HCT116 (cell line): ENCODE results near the gene TPSD1.

Source experiments
- EZH2 ChIP-seq: fragments of 200-600 bp; sonication (generic); IDR thresholded peaks from 2 replicates; pipeline ENCODE4 v1.6.1; 2017; ENCODE audit warnings: antibody characterized with exemption, mixed run types
- FOSL1 ChIP-seq: IDR thresholded peaks from 2 replicates; pipeline ENCODE4 v1.6.1; 2012; ENCODE audit warnings: low read depth
- JUND ChIP-seq: IDR thresholded peaks from 2 replicates; pipeline ENCODE4 v1.6.1; 2012
- POLR2AphosphoS5 ChIP-seq: IDR thresholded peaks from 2 replicates; pipeline ENCODE4 v1.6.1; 2011; ENCODE audit warnings: mild to moderate bottlenecking, low read depth, low read length, moderate library complexity
- SP1 ChIP-seq: IDR thresholded peaks from 2 replicates; pipeline ENCODE4 v1.6.1; 2012; ENCODE audit warnings: low read depth
- ZNF274 ChIP-seq: fragments of 200-500 bp; sonication (Bioruptor generic); IDR thresholded peaks from 2 replicates; pipeline ENCODE4 v1.6.1; 2014; ENCODE audit warnings: mild to moderate bottlenecking, low read depth, low read length, inconsistent platforms
- TF ChIP-seq, protein P1 (sequence below), 3 experiments: fragments of 200-600 bp in 1 of 3; sonication (generic) in 1 of 3; IDR thresholded peaks in 2 of 3; conservative IDR thresholded peaks in 1 of 3; 2 replicates each; pipeline ENCODE4 v1.5.1; 2012 to 2017; ENCODE audit warnings: low read depth in 2 of 3, low read length in 2 of 3, antibody characterized with exemption in 1 of 3, borderline replicate concordance in 1 of 3, control low read depth in 1 of 3, mild to moderate bottlenecking in 1 of 3, mixed read lengths in 1 of 3, mixed run types in 1 of 3, moderate library complexity in 1 of 3; ENCODE audit not compliant: insufficient read depth in 1 of 3
- TF ChIP-seq, protein P2 (sequence below): IDR thresholded peaks from 2 replicates; pipeline ENCODE4 v1.6.1; 2012

DNA sequence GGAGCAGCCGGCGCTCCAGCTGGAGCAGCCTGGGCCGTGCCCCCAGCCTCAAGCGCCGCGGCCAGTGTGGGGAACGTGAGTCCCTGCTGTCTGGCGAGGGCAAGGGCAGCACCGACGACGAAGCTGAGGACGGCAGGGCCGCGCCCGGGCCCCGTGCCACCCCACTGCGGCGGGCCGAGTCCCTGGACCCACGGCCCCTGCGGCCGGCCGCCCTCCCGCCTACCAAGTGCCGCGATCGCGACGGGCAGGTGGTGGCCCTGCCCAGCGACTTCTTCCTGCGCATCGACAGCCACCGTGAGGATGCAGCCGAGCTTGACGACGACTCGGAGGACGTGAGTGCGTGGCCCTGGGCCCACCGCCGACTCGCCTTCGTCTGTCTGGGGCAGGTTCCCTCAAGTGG, 46.8 kb upstream of the TPSD1 start:
- TF ChIP-seq, protein P1, sequence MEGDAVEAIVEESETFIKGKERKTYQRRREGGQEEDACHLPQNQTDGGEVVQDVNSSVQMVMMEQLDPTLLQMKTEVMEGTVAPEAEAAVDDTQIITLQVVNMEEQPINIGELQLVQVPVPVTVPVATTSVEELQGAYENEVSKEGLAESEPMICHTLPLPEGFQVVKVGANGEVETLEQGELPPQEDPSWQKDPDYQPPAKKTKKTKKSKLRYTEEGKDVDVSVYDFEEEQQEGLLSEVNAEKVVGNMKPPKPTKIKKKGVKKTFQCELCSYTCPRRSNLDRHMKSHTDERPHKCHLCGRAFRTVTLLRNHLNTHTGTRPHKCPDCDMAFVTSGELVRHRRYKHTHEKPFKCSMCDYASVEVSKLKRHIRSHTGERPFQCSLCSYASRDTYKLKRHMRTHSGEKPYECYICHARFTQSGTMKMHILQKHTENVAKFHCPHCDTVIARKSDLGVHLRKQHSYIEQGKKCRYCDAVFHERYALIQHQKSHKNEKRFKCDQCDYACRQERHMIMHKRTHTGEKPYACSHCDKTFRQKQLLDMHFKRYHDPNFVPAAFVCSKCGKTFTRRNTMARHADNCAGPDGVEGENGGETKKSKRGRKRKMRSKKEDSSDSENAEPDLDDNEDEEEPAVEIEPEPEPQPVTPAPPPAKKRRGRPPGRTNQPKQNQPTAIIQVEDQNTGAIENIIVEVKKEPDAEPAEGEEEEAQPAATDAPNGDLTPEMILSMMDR (IDR thresholded peaks at IDR 0.05 in 2 of 3, conservative IDR thresholded peaks at IDR 0.05 in 1 of 3; ENCODE audit: borderline replicate concordance in 1 of 3, insufficient read depth in 1 of 3, low read depth in 2 of 3, low read length in 2 of 3), result no peak
- TF ChIP-seq, protein P2, sequence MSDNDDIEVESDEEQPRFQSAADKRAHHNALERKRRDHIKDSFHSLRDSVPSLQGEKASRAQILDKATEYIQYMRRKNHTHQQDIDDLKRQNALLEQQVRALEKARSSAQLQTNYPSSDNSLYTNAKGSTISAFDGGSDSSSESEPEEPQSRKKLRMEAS, result no peak
- TF ChIP-seq EZH2 (no peak), SP1 (no peak), JUND (no peak), POLR2AphosphoS5 (no peak), ZNF274 (no peak), FOSL1 (no peak)
